ENCODE measurements around the gene DCLK2.

Gene DCLK2

DNA sequence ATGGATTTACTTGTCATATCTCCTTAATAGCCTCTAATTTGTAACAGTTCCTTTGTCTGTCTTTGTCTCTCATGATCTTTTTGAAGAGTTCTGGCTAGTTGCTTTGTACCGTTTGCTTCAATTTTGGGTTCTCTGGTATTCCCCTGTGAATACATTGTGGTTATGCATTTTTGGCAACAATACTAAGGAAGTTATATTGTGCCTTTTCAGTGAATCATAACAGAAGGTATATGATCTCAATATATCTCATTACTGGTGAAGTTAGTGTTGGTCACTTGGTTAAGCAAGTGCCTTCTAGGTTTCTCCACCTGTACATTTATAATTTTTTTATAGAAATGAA is 48.6 kb downstream of the DCLK2 start:
- H3K27ac ChIP-seq = peak overlapping the region; percentile 83
- no peak for TF ChIP-seq Cebpa-rat (IDR thresholded peaks at IDR 0.05)
- H3K36me3 ChIP-seq = peaks cover 18% of the 10 kb centered on the region
- no peaks in the 10 kb centered on the region for H4K20me1 ChIP-seq
- peaks cover 57% of the 10 kb centered on the region for H3K4me1 ChIP-seq
- peak overlapping the region; percentile 83 for H3K4me2 ChIP-seq
- peak overlapping the region; percentile 56; the same call in 1 of the 2 replicates for H3K9ac ChIP-seq
- H3K27me3 ChIP-seq = no peaks in the 10 kb centered on the region
- H3K4me3 ChIP-seq = peak overlapping the region; percentile 50
- peaks cover 23% of the 10 kb centered on the region for H3K9me3 ChIP-seq

DNA sequence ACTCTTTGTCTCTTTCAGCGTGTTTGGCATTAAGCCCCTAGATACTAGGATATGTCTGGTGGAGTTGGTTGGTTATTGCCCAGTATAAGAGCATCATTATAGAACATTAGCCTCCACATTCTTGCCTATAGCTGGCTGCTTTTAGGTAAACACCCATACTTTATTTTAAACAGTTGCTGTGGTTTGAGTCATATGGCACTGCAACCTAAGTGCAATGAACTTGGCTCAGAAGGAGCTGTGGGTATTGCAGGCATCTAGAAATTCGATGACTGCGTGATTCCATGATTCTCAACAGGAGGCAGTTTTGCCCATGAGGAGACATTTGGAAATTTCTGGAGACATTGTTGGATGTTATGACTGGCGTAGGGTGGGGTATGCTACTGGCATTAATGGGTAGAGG is 49.5 kb downstream of the DCLK2 start:
- Histone ChIP-seq H3K4me1 (peaks cover 57% of the 10 kb centered on the region), H3K36me3 (peaks cover 18% of the 10 kb centered on the region), H3K4me2 (peak overlapping the region; percentile 83), H3K9ac (no peak overlapping the region), H3K27ac (peak overlapping the region; percentile 83), H4K20me1 (no peaks in the 10 kb centered on the region), H3K4me3 (no peak overlapping the region), H3K27me3 (no peaks in the 10 kb centered on the region), H3K9me3 (peaks cover 14% of the 10 kb centered on the region)
- no peak for TF ChIP-seq Cebpa-rat (IDR thresholded peaks at IDR 0.05)

DNA sequence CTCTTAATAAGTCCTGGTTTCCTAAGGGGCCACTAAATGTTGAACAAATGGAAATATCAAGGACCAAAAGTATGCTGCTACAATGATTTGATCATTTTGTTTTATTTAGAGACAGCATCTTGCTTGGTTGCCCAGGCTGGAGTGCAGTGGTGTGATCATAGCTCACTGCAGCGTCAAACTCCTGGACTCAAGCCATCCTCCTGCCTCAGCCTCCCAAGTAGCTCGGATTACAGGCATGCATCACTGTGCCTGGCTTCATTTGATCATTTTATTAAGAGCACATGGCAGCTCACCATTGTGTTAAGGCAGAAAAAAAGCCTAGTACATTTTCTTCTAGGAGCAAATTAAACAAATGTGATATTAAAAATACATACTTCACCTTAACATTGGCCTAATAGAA is 52.7 kb downstream of the DCLK2 start:
- TF ChIP-seq Cebpa-rat (IDR thresholded peaks at IDR 0.05) = no peak
- no peak overlapping the region for H3K9ac ChIP-seq
- H3K4me1 ChIP-seq = peaks cover 28% of the 10 kb centered on the region
- no peak overlapping the region for H3K4me3 ChIP-seq
- no peaks in the 10 kb centered on the region for H4K20me1 ChIP-seq
- H3K27ac ChIP-seq = no peak overlapping the region
- no peaks in the 10 kb centered on the region for H3K27me3 ChIP-seq
- no peak overlapping the region for H3K4me2 ChIP-seq
- no peaks in the 10 kb centered on the region for H3K9me3 ChIP-seq
- H3K36me3 ChIP-seq = peaks cover 13% of the 10 kb centered on the region; the same call in 1 of the 2 replicates

DNA sequence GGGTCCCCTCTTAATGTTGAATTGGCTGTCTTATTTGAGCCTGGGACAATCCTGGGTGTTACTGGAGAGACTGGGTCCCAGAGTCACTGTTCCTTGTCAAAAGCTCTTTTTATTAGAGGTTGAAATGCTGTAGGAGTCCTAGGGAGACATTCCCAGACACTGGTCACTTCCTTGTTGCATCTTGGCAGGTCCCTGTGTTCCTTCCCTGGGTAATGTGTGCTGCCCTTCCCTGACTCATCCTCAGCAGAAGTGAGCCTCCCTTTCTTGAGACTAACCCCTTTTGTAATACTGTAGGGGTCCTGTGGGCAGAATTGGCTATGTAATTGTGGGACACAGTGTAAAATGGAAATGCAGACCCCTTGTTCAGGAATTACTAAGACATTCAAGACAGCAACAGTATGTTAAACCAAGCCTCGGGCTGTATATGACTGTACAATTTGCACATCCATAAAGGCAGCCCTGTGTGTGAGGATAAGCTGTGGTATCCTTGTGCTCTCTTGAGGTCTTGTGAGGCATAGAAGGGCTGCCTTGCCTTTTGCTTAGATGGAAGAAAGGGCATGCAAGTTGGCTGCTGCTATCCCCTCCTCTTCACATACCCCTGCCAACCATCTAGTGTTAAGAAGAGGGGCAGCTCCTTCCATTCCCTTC is 53.5 kb downstream of the DCLK2 start:
- H3K4me2 ChIP-seq = no peak overlapping the region
- peaks cover 28% of the 10 kb centered on the region for H3K4me1 ChIP-seq

DNA sequence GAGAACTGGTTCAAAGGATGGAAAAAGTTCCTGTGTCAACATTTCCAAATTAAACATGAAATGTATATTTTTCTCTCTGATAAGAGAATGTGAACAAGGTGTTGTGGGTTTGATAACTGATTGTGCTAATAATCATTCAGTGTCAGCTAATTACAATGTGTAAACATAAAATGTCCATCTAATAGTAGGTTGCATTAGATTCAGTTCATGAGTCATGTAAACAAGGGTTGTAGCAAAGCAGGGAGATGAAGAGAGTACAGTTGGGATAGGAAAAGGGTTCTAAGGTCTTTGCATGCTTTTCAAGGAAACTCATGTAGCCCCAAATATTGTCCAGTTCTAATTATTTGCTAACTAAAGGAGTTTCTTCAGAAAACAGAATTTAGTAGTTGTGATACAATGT is 55.4 kb downstream of the DCLK2 start:
- TF ChIP-seq Cebpa-rat (IDR thresholded peaks at IDR 0.05) = no peak

More for the DNA sequence above, 53.5 kb downstream of the DCLK2 start:
- peaks cover 13% of the 10 kb centered on the region; the same call in 1 of the 2 replicates for H3K36me3 ChIP-seq
- H3K27ac ChIP-seq = no peak overlapping the region
- H4K20me1 ChIP-seq = no peaks in the 10 kb centered on the region
- H3K27me3 ChIP-seq = no peaks in the 10 kb centered on the region
- H3K4me3 ChIP-seq = no peak overlapping the region
- no peaks in the 10 kb centered on the region for H3K9me3 ChIP-seq
- H3K9ac ChIP-seq = no peak overlapping the region
- no peak for TF ChIP-seq Cebpa-rat (IDR thresholded peaks at IDR 0.05)

DNA sequence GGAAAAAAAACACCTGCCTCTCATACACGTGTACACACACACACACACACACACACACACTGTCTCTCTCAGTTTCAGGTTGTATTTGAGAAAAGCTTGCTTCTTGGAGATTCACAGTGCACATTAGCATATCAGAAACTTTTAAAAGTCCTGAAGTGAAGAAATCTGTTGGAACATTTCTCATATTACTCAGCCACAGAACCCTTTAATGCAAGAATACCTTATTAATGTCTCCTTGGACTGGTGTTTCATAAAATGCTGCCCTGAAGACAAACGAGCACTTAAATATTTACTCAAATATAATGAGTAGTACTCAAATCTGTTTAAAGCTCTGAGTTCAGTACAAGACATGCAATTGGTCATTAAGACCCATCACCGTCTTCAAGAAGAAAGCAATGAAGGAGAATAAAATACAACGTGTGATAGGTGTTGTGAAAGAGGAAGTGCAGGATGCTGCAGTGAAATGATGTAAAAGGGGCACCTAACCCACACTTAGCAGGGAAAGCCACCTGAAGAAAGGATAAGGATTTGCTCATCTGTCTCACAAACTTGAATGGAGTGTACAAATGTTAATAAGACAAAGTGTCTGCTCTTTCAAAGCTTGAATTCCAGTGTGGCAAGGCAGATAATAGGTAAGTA is 57.0 kb downstream of the DCLK2 start:
- H3K4me1 ChIP-seq = peaks cover 12% of the 10 kb centered on the region
- no peaks in the 10 kb centered on the region for H3K9me3 ChIP-seq
- H3K4me3 ChIP-seq = no peak overlapping the region
- no peak for TF ChIP-seq Cebpa-rat (IDR thresholded peaks at IDR 0.05)
- H3K27me3 ChIP-seq = no peaks in the 10 kb centered on the region
- H4K20me1 ChIP-seq = no peaks in the 10 kb centered on the region
- no peak overlapping the region for H3K9ac ChIP-seq
- H3K27ac ChIP-seq = no peak overlapping the region
- peaks cover 13% of the 10 kb centered on the region; the same call in 1 of the 2 replicates for H3K36me3 ChIP-seq
- H3K4me2 ChIP-seq = no peak overlapping the region

More for the DNA sequence above, 55.4 kb downstream of the DCLK2 start:
- no peak overlapping the region for H3K9ac ChIP-seq
- H3K4me2 ChIP-seq = no peak overlapping the region
- H4K20me1 ChIP-seq = no peaks in the 10 kb centered on the region
- no peaks in the 10 kb centered on the region for H3K27me3 ChIP-seq
- H3K36me3 ChIP-seq = peaks cover 13% of the 10 kb centered on the region; the same call in 1 of the 2 replicates
- peaks cover 13% of the 10 kb centered on the region for H3K4me1 ChIP-seq
- no peak overlapping the region for H3K27ac ChIP-seq
- no peak overlapping the region for H3K4me3 ChIP-seq
- H3K9me3 ChIP-seq = no peaks in the 10 kb centered on the region

DNA sequence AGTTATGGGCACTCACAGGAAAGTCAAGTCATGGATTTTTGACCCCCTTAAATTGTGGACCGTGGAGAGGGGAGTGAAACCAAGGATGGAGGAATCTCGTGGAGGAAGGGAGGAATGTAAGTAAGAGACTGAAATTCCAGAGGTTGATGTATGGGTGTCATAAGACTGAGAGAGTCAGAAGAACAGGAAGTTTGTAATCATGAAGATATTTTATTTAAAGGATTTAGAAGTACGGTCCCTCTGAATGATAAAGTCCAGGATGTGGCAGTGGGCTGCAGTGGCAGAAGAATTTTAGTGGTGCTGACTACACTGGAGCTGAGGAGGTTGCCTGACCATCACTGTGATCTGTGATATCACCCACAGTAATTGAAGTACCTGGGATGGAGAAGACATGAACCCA is 57.8 kb downstream of the DCLK2 start:
- no peaks in the 10 kb centered on the region for H4K20me1 ChIP-seq
- no peaks in the 10 kb centered on the region for H3K9me3 ChIP-seq
- H3K27ac ChIP-seq = no peak overlapping the region
- peaks cover 12% of the 10 kb centered on the region for H3K4me1 ChIP-seq
- no peak for TF ChIP-seq Cebpa-rat (IDR thresholded peaks at IDR 0.05)
- no peaks in the 10 kb centered on the region for H3K27me3 ChIP-seq
- H3K4me3 ChIP-seq = no peak overlapping the region
- no peak overlapping the region for H3K9ac ChIP-seq
- H3K4me2 ChIP-seq = no peak overlapping the region
- peaks cover 13% of the 10 kb centered on the region; the same call in 1 of the 2 replicates for H3K36me3 ChIP-seq

DNA sequence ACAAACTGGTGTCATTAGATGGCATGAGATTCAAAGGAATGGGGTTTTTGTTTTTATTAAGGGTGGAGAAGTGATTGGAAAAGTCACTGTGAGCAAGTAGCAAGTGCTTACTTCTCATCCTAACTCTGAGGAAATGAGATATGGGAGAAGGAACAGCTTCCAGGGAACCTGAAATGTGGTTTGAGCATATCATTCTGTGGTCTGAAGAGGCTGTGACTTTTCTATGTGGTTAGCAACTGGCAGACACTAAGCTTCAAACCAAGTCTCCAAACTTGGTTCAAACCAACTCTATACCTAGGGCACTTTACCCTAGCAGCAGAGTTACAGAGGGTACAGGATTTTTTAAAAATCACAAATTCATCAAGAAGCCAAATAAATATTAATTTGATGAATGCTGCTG is 58.2 kb downstream of the DCLK2 start:
- no peak overlapping the region for H3K27ac ChIP-seq
- peaks cover 12% of the 10 kb centered on the region for H3K4me1 ChIP-seq
- H3K9me3 ChIP-seq = no peaks in the 10 kb centered on the region
- no peak overlapping the region for H3K9ac ChIP-seq
- H4K20me1 ChIP-seq = no peaks in the 10 kb centered on the region
- H3K4me3 ChIP-seq = no peak overlapping the region
- TF ChIP-seq Cebpa-rat (IDR thresholded peaks at IDR 0.05) = no peak
- H3K4me2 ChIP-seq = no peak overlapping the region
- no peaks in the 10 kb centered on the region for H3K27me3 ChIP-seq
- H3K36me3 ChIP-seq = peaks cover 13% of the 10 kb centered on the region; the same call in 1 of the 2 replicates

DNA sequence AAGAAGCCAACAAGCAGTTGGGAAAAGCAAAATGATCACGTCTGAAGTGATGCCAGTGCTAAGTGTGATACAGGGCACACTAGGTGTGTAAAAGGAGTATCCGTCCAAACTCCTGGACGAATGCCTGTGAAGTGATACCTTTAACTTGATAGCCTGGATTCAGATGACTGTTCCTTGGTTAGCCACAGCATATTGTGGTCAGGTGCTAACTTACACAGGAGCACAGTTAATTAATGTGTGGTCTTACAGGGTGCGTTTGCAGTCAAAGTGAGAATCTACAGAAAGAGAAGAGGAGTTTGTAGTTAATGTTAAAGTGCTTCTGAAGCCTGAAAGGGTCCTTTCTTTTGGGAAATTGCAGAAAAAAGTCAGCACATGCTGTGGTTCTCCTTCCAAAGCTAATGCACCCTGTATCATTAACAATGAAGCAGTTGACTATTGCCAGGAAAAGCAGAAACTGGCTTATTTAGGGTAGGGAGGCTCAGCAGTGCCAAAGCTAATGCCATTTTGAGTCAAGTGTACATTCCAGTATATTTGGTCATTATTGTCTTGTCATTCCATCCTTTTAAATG is 61.1 kb downstream of the DCLK2 start:
- H3K4me1 ChIP-seq = peaks cover 12% of the 10 kb centered on the region
- no peaks in the 10 kb centered on the region for H3K27me3 ChIP-seq
- no peak overlapping the region for H3K4me3 ChIP-seq
- H3K9ac ChIP-seq = no peak overlapping the region
- no peaks in the 10 kb centered on the region for H3K36me3 ChIP-seq
- peaks cover 19% of the 10 kb centered on the region for H3K9me3 ChIP-seq
- no peak for TF ChIP-seq Cebpa-rat (IDR thresholded peaks at IDR 0.05)
- H3K27ac ChIP-seq = no peak overlapping the region
- no peak overlapping the region for H3K4me2 ChIP-seq
- no peaks in the 10 kb centered on the region for H4K20me1 ChIP-seq

DNA sequence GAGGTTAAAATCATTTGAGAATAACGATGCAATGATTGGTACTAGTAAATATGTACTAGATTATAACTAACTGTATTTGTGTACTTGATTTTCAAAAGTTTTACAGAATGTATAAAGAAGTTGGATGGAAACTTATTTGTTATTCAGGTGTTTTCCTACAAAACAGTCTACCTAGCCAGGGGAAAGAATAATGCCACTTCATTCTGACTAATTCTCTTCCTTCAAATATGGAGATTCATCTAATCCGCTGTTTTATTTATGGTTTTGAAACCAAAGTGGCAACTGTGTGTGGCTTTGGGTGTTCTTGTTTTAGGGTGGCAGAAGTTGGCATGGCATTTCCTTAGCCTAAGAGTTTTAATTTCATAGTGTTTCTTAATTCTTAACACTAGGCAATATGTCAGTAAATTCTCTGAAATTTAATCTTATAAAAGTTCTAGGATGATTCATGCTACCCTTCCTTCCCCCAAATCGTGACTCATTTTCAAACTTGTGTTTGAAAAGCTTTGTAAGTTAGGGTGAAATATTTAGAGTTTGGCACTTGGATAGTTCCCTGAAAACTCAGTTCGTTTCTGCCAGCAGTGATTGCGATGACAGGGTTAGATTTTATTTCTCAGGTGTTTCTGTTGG is 62.6 kb downstream of the DCLK2 start:
- Histone ChIP-seq H3K9ac (no peak overlapping the region), H3K27ac (no peak overlapping the region), H3K4me2 (no peak overlapping the region)

More for the DNA sequence above, 62.6 kb downstream of the DCLK2 start:
- Histone ChIP-seq H4K20me1 (no peaks in the 10 kb centered on the region), H3K36me3 (no peaks in the 10 kb centered on the region), H3K4me3 (no peak overlapping the region), H3K27me3 (no peaks in the 10 kb centered on the region), H3K4me1 (peaks cover 12% of the 10 kb centered on the region), H3K9me3 (peaks cover 22% of the 10 kb centered on the region)
- no peak for TF ChIP-seq Cebpa-rat (IDR thresholded peaks at IDR 0.05)

Measured in BLaER1 (cell line).